ENCODE measurements around the gene TSN. TPM values are rescaled to one million over a fixed set of nuclear protein-coding genes. Genes with fewer than 3 reads are reported as not detected.

TSN gene
- total RNA-seq, 2 experiments from 2014 or later: 55.4 to 57.9 TPM

Other genes with a start within 250 kb of the TSN start
- gene RNU4ATAC, start 224.8 kb upstream of the TSN start, total RNA-seq: not detected
- 10 to 100 TPM; 62.3 to 65.2 TPM for gene CLASP1, start 106.2 kb upstream of the TSN start, total RNA-seq
- gene NIFK, start 18.8 kb upstream of the TSN start, total RNA-seq: 10 to 100 TPM; 79.8 to 80.1 TPM